Endothelial cell of umbilical vein (primary cell): Measurements from ENCODE around the gene PPP2R5A.

Source experiments
- EZH2 ChIP-seq: IDR thresholded peaks from 2 replicates; pipeline ENCODE4 v1.6.1; 2012; ENCODE audit warnings: borderline replicate concordance, low read depth, mild to moderate bottlenecking, moderate library complexity, low read length, inconsistent platforms; ENCODE audit not compliant: severe bottlenecking
- FOS ChIP-seq: IDR thresholded peaks from 2 replicates; pipeline ENCODE4 v1.6.1; 2011; ENCODE audit warnings: mild to moderate bottlenecking, low read length, moderate library complexity, borderline replicate concordance; ENCODE audit not compliant: insufficient read depth
- MYC ChIP-seq: IDR thresholded peaks from one replicate; pipeline ENCODE4 v1.6.1; 2011; ENCODE audit warnings: mild to moderate bottlenecking, low read depth, low read length
- POLR2A ChIP-seq: IDR thresholded peaks from 2 replicates; pipeline ENCODE4 v1.6.1; 2012; ENCODE audit warnings: low read depth, mild to moderate bottlenecking, control low read depth, low read length
- POLR2AphosphoS5 ChIP-seq: IDR thresholded peaks from 2 replicates; pipeline ENCODE4 v1.6.1; 2012; ENCODE audit warnings: low read depth, mild to moderate bottlenecking, control low read depth, low read length, moderate library complexity; ENCODE audit not compliant: insufficient read depth
- TF ChIP-seq, protein P1 (sequence below), 2 donors: IDR thresholded peaks; 1 replicate in 1 of 2; 2 replicates in 1 of 2; pipeline ENCODE4 v1.5.1; 2011; ENCODE audit warnings: low read length in 2 of 2, mild to moderate bottlenecking in 2 of 2, moderate library complexity in 2 of 2, control low read depth in 1 of 2, inconsistent platforms in 1 of 2, low read depth in 1 of 2; ENCODE audit not compliant: insufficient read depth in 1 of 2; ENCODE audit errors: extremely low read depth in 1 of 2
- TF ChIP-seq, protein P2 (sequence below): IDR thresholded peaks from 2 replicates; pipeline ENCODE4 v1.6.1; 2011; ENCODE audit not compliant: insufficient read depth, insufficient read length

DNA sequence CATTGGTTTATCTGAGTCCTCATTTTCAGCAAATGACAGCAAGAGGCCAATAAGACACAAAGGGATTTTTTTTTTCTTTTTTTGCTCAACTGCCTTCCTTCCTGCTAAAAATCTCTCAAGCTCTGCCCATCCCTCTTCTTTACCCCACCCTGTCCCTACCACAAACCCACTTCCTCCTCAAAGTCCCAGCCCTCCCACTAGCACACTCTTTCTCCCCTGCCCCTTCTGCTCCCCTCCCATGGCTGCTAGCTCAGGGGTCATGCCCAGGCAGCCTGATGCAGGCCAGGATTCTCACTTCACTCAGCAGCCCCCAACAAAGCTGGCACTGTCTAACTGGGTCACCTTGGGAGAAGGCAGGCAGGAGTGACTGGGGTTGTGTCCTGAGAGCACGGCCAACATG lies 28.8 kb upstream of the PPP2R5A start:
- TF ChIP-seq, protein P1, sequence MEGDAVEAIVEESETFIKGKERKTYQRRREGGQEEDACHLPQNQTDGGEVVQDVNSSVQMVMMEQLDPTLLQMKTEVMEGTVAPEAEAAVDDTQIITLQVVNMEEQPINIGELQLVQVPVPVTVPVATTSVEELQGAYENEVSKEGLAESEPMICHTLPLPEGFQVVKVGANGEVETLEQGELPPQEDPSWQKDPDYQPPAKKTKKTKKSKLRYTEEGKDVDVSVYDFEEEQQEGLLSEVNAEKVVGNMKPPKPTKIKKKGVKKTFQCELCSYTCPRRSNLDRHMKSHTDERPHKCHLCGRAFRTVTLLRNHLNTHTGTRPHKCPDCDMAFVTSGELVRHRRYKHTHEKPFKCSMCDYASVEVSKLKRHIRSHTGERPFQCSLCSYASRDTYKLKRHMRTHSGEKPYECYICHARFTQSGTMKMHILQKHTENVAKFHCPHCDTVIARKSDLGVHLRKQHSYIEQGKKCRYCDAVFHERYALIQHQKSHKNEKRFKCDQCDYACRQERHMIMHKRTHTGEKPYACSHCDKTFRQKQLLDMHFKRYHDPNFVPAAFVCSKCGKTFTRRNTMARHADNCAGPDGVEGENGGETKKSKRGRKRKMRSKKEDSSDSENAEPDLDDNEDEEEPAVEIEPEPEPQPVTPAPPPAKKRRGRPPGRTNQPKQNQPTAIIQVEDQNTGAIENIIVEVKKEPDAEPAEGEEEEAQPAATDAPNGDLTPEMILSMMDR (IDR thresholded peaks at IDR 0.05; ENCODE audit: extremely low read depth in 1 of 2, insufficient read depth in 1 of 2, low read depth in 1 of 2, low read length in 2 of 2) = no peak
- TF ChIP-seq FOS = no peak
- TF ChIP-seq POLR2A = no peak
- TF ChIP-seq, protein P2, sequence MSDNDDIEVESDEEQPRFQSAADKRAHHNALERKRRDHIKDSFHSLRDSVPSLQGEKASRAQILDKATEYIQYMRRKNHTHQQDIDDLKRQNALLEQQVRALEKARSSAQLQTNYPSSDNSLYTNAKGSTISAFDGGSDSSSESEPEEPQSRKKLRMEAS = no peak
- no peak for TF ChIP-seq POLR2AphosphoS5
- TF ChIP-seq EZH2 = no peak
- no peak for TF ChIP-seq MYC
